HT1080 (cell line): ENCODE measurements around the gene PCDHAC1. TPM values are rescaled to one million over a fixed set of nuclear protein-coding genes. Genes with fewer than 3 reads are reported as not detected.

ENCODE experiments used
- DNase-seq: peaks from one replicate; pipeline ENCODE4 v3.0.0-alpha.2; 2015; ENCODE audit warnings: low read depth
- small RNA-seq: library from RNA; depleted of rRNA; stranded (forward); fragments of <200 nt; gene quantifications from one replicate; pipeline ENCODE3, GENCODE V24; 2014
- total RNA-seq: library from RNA; depleted of rRNA; stranded (reverse); fragments of >200 nt; shearing (Covaris generic); gene quantifications from 2 replicates; pipeline ENCODE4 v1.2.3, GENCODE V29; 2014; rRNA removed

The PCDHAC1 gene
- total RNA-seq, 1 experiment from 2014 or later = not detected

- DNase-seq = no peak
Observed at GRCh38 chr5:140967226-140967893, 41.3 kb downstream of the PCDHAC1 start.

GRCh38 chr5:140969880-140970279 lies 43.8 kb downstream of the PCDHAC1 start:
- no peak for DNase-seq

GRCh38 chr5:140973550-140973949 lies 47.5 kb downstream of the PCDHAC1 start:
- DNase-seq = no peak

GRCh38 chr5:140977003-140977402 lies 50.9 kb downstream of the PCDHAC1 start:
- no peak for DNase-seq

- no peak for DNase-seq
Observed at GRCh38 chr5:140978260-140978659, 52.2 kb downstream of the PCDHAC1 start.

GRCh38 chr5:140978983-140979382 lies 52.9 kb downstream of the PCDHAC1 start:
- no peak for DNase-seq

Small RNA genes within 50 kb of the gene (small RNA-seq; reads per million reads assigned to genes)
- not detected for gene AC010223.1

Other genes with a start within 250 kb of the PCDHAC1 start
- gene HARS1, start 234.9 kb upstream of the PCDHAC1 start, total RNA-seq = 116 and 121 TPM in 2 replicates
- gene HARS2, start 234.8 kb upstream of the PCDHAC1 start, total RNA-seq = 34.6 and 39.3 TPM in 2 replicates
- 22.9 and 24.3 TPM in 2 replicates for gene ZMAT2, start 225.9 kb upstream of the PCDHAC1 start, total RNA-seq
- gene PCDHA1, start 140.2 kb upstream of the PCDHAC1 start, total RNA-seq = 0.03 and 0.23 TPM in 2 replicates
- not detected in 2 replicates for gene PCDHA2, start 131.4 kb upstream of the PCDHAC1 start, total RNA-seq
- 0.06 TPM in 1 of 2 replicates, not detected in the other for gene PCDHA3, start 125.2 kb upstream of the PCDHAC1 start, total RNA-seq
- 0.06 and 0.07 TPM in 2 replicates for gene PCDHA4, start 119.2 kb upstream of the PCDHAC1 start, total RNA-seq
- gene PCDHA5, start 104.7 kb upstream of the PCDHAC1 start, total RNA-seq = not detected in 2 replicates
- gene PCDHA6, start 98.3 kb upstream of the PCDHAC1 start, total RNA-seq = 0.03 and 0.10 TPM in 2 replicates
- gene PCDHA7, start 92.0 kb upstream of the PCDHAC1 start, total RNA-seq = not detected in 2 replicates
- not detected in 2 replicates for gene PCDHA8, start 85.1 kb upstream of the PCDHAC1 start, total RNA-seq
- not detected in 2 replicates for gene PCDHA9, start 77.9 kb upstream of the PCDHAC1 start, total RNA-seq
- gene PCDHA10, start 70.4 kb upstream of the PCDHAC1 start, total RNA-seq = not detected in 2 replicates
- not detected in 2 replicates for gene PCDHA11, start 57.3 kb upstream of the PCDHAC1 start, total RNA-seq
- not detected in 2 replicates for gene PCDHA12, start 51.0 kb upstream of the PCDHAC1 start, total RNA-seq
- gene PCDHA13, start 44.2 kb upstream of the PCDHAC1 start, total RNA-seq = not detected in 2 replicates
- not detected in 2 replicates for gene PCDHAC2, start 40.2 kb downstream of the PCDHAC1 start, total RNA-seq
- not detected in 2 replicates for gene PCDHB1, start 125.1 kb downstream of the PCDHAC1 start, total RNA-seq
- gene PCDHB2, start 168.3 kb downstream of the PCDHAC1 start, total RNA-seq = 0.37 and 0.43 TPM in 2 replicates
- 0.03 TPM in 1 of 2 replicates, not detected in the other for gene PCDHB3, start 174.2 kb downstream of the PCDHAC1 start, total RNA-seq
- not detected in 2 replicates for gene PCDHB4, start 195.5 kb downstream of the PCDHAC1 start, total RNA-seq
- gene PCDHB5, start 208.9 kb downstream of the PCDHAC1 start, total RNA-seq = 0.10 and 0.90 TPM in 2 replicates
- 0.13 and 0.27 TPM in 2 replicates for gene PCDHB6, start 223.8 kb downstream of the PCDHAC1 start, total RNA-seq
- gene PCDHB7, start 246.3 kb downstream of the PCDHAC1 start, total RNA-seq = 0.05 TPM in 1 of 2 replicates, not detected in the other